Upper lobe of left lung (tissue), 6 donors: ENCODE results near the gene PRRT4. TPM values are rescaled to one million over a fixed set of nuclear protein-coding genes. Genes with fewer than 3 reads are reported as not detected.

ENCODE experiments used
- ATAC-seq, 2 donors: fragments of 200-7000 bp; cut with Tn5 transposase; one replicate each; pipeline ENCODE4 v1.9.1; 2022; ENCODE audit warnings: mild to moderate bottlenecking in 2 of 2, moderate library complexity in 2 of 2; ENCODE audit not compliant: low FRiP score in 2 of 2
- DNase-seq, 2 donors: peaks; one replicate each; pipeline ENCODE4 v3.0.0-alpha.2; 2019 to 2020
- H3K27ac ChIP-seq, 4 donors: fragments of 200-600 bp; sonication (generic); one replicate each; pipeline ENCODE4 v1.5.1; 2016 to 2019
- H3K27me3 ChIP-seq, 4 donors: fragments of 200-600 bp; sonication (generic); one replicate each; pipeline ENCODE4 v1.5.1; 2017 to 2019
- H3K36me3 ChIP-seq, 4 donors: fragments of 200-600 bp; sonication (generic); one replicate each; pipeline ENCODE4 v1.5.1; 2016 to 2019
- H3K4me1 ChIP-seq, 4 donors: fragments of 200-600 bp; sonication (generic); one replicate each; pipeline ENCODE4 v1.5.1; 2018 to 2019
- H3K4me3 ChIP-seq, 4 donors: fragments of 200-600 bp; sonication (generic); one replicate each; pipeline ENCODE4 v1.5.1; 2017 to 2019; ENCODE audit warnings: mild to moderate bottlenecking in 2 of 4, moderate library complexity in 1 of 4
- H3K9me3 ChIP-seq, 4 donors: fragments of 200-600 bp; sonication (generic); one replicate each; pipeline ENCODE4 v1.5.1; 2018 to 2019
- EP300 ChIP-seq, 4 donors: sonication (generic); formaldehyde crosslinking; IDR thresholded peaks; one replicate each; pipeline ENCODE4 v1.5.1; 2017; ENCODE audit warnings: antibody characterized with exemption in 4 of 4, control low read depth in 2 of 4
- POLR2A ChIP-seq, 4 donors: fragments of 450-650 bp; IDR thresholded peaks; one replicate each; pipeline ENCODE4 v1.5.1; 2016 to 2017; ENCODE audit warnings: antibody characterized with exemption in 4 of 4, mild to moderate bottlenecking in 2 of 4
- POLR2AphosphoS5 ChIP-seq, 2 donors: sonication (generic); formaldehyde crosslinking; IDR thresholded peaks; one replicate each; pipeline ENCODE4 v1.5.1; 2017; ENCODE audit warnings: antibody characterized with exemption in 2 of 2
- WGBS, 2 donors: methylation state at CpG; one replicate each; pipeline ENCODE4 v1.1.5; 2017 to 2018; 5-methylcytosine and 5-hydroxymethylcytosine counted together
- total RNA-seq, 6 donors: library from RNA; depleted of rRNA in 4 of 6; stranded (reverse); fragments of >200 nt in 4 of 6; gene quantifications; one replicate each; pipeline versions ENCODE4 v1.1.0 to v1.2.1, GENCODE V29; 2016 to 2021
- TF ChIP-seq, protein P1 (sequence below), 6 experiments: fragments of 450-650 bp in 4 of 6; fragments of 200-600 bp in 2 of 6; sonication (generic) in 2 of 6; IDR thresholded peaks; one replicate each; pipeline ENCODE4 v1.5.1; 2016 to 2019; ENCODE audit warnings: antibody characterized with exemption in 6 of 6
- donor health status: DM: no; HTN: no; CAD: no; lungs with moderate emphysema.
- donor health status: DM: no; HTN: yes; CAD: no; lungs with severe emphysema.

PRRT4 gene
- total RNA-seq, 6 donors from 2014 or later = 0.30 to 10.5 (median 0.91) TPM

DNA sequence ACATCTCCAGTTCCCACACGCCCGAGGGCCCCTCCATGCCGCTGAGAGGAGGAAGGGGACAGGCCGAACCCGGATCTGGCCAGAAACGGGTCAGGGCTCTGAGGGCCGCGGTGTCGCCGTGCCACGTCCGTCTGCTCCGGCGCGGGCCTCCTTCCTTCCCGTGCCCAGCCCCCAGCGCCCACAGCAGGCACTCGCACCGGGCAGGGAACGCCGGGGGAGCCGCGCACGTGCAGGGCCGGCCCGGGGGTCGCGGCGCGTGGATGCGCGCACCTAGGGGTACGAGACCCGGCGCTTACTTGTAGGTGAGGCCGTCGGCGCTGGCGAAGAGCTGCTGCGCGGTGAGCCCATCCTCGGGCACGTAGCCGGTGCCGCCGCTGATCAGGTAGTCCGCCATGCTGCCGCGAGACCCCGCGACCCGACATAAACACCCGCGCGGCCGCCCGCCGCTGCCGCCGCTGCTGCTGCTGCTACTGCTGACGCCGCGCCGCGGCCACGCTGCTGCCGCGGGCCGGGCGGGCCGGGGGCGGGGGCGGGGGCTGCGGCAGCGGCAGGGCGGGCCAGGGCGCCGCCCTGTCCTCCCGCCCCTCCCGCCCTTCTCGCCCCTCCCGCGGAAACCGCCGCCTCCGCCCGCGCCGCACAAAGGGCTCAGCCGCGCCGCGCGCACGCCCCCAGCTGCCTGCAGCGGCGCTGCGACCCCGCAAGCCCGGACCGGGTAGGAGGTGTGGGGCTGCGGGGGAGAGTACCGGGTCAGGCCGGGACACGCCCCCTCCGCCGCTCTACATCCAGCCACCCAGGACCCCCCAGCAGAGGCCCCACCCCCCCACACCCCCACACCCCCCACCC, 44.2 kb upstream of the PRRT4 start:
- DNase-seq (peak; percentile 46 to 93), ATAC-seq (peak in 1 of 2 donors; percentile 3)
- Histone ChIP-seq H3K4me3 (peak overlapping the region; percentile 67 to 94 (median 76)), H3K4me1 (peaks cover 42 to 61% (median 52%) of the 10 kb centered on the region in 4 donors), H3K9me3 (no peaks in the 10 kb centered on the region), H3K36me3 (peaks cover 0 to 22% (median 11%) of the 10 kb centered on the region in 4 donors), H3K27me3 (no peaks in the 10 kb centered on the region), H3K27ac (peak overlapping the region; percentile 91 to 98 (median 94))
- 0 to 1% methylated on average over 31 to 40 of the region's 107 CpGs for WGBS, 2 donors
- peak in 1 of 4 donors; percentile 37 for TF ChIP-seq POLR2A (IDR thresholded peaks at IDR 0.05)
- TF ChIP-seq, protein P1, sequence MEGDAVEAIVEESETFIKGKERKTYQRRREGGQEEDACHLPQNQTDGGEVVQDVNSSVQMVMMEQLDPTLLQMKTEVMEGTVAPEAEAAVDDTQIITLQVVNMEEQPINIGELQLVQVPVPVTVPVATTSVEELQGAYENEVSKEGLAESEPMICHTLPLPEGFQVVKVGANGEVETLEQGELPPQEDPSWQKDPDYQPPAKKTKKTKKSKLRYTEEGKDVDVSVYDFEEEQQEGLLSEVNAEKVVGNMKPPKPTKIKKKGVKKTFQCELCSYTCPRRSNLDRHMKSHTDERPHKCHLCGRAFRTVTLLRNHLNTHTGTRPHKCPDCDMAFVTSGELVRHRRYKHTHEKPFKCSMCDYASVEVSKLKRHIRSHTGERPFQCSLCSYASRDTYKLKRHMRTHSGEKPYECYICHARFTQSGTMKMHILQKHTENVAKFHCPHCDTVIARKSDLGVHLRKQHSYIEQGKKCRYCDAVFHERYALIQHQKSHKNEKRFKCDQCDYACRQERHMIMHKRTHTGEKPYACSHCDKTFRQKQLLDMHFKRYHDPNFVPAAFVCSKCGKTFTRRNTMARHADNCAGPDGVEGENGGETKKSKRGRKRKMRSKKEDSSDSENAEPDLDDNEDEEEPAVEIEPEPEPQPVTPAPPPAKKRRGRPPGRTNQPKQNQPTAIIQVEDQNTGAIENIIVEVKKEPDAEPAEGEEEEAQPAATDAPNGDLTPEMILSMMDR (IDR thresholded peaks at IDR 0.05) = no peak

DNA sequence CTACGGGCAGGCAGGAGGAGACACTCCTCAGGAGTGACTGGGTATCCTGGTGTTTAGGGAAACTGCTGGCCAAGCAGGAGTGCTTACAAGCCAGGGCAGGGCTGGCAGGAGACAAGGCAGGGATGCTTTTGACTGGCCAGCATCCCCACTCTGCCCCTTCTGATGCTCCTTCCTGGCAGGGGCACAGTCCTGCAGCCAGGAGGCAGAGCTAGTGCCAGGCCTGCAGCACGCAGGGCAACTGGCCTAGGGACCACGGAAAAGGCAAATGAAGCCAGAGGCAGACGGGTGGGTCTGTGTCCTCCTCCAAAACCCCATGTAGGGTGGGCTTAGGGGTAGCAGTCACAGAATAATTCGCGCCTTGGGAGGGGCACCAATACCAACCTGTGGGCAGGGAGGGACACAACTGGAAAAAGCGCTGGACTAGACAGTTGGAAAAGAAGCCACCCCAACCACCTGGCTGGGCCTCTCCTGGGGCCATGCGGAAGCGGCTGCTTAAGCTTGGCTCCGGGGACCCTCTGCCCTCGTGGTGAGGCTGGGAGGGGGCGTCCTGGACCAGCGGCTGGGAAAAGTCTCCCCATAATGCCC, 43.5 kb upstream of the PRRT4 start:
- Histone ChIP-seq H3K4me3 (peak overlapping the region in 3 of 4 donors; percentile 74 to 94 (median 77)), H3K4me1 (peaks cover 40 to 56% (median 47%) of the 10 kb centered on the region in 4 donors), H3K36me3 (peaks cover 0 to 29% (median 18%) of the 10 kb centered on the region in 4 donors), H3K27me3 (no peaks in the 10 kb centered on the region), H3K27ac (peak overlapping the region in 3 of 4 donors; percentile 64 to 93 (median 65)), H3K9me3 (no peaks in the 10 kb centered on the region)
- WGBS, 2 donors = 56 to 72% methylated on average over 4 to 12 of the region's 13 CpGs
- no peak for DNase-seq
- TF ChIP-seq POLR2AphosphoS5 (IDR thresholded peaks at IDR 0.05) (no peak), EP300 (IDR thresholded peaks at IDR 0.05) (no peak), POLR2A (IDR thresholded peaks at IDR 0.05) (no peak)
- TF ChIP-seq, protein P1 (IDR thresholded peaks at IDR 0.05) = peak in 1 of 6 experiments; percentile 17
- no peak for ATAC-seq

DNA sequence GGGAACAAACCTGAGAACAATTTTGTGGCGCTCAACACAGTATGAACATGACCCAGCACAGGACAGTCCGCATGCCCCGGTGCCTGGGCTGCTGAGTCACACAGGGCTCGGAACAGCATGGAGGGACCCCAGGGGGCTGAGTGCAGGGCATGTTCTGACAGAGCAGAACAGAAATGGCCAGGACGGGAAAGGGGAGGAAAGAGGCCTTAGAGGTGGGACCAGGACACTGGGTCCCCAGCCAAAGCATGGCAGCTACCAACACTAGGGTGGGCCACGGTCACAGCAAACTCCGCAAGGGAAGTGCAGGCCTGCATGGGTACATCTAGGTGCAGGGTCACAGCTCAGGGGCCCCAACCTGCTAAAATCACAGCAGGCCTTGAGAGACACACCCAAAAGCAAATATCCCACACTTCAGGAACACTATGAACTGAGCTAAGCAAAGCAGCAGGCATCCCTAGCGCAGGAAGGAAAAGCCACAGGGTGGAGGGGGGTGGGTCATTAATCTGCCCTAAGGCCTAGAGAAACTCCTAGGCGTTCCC, 42.7 kb upstream of the PRRT4 start:
- peak overlapping the region in 2 of 4 donors; percentile 77 to 94 for H3K4me3 ChIP-seq
- peak overlapping the region in 2 of 4 donors; percentile 5 to 93 for H3K27ac ChIP-seq

DNA sequence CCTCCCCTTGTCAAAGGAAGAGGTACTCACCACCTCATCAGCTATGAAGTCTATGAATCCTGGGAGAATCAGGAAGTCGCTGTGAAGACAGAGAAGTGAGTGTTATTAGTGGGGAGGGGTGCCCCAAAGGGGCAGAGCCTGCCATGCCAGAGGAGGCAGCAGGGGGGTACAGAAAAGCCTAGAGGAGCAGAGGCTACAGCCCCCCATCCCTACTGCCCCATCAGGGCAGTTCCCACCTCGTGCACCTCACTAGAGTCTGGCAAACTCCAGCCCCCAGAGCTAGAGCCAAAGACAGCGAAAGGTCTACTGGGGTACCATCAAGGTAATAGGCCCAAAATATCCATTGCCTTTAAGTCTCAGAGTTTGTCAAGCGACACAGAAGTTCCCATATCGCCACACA, 42.2 kb upstream of the PRRT4 start:
- WGBS, 2 donors = 83 to 88% methylated on average over 5 of the region's 5 CpGs
- peaks cover 37 to 49% (median 40%) of the 10 kb centered on the region in 4 donors for H3K4me1 ChIP-seq
- peaks cover 6 to 36% (median 24%) of the 10 kb centered on the region in 4 donors for H3K36me3 ChIP-seq
- H3K9me3 ChIP-seq = no peaks in the 10 kb centered on the region
- no peak overlapping the region for H3K4me3 ChIP-seq
- DNase-seq (no peak), ATAC-seq (no peak)
- peak overlapping the region in 2 of 4 donors; percentile 5 to 93 for H3K27ac ChIP-seq
- TF ChIP-seq EP300 (IDR thresholded peaks at IDR 0.05) (no peak), POLR2AphosphoS5 (IDR thresholded peaks at IDR 0.05) (no peak), POLR2A (IDR thresholded peaks at IDR 0.05) (no peak)
- TF ChIP-seq, protein P1 (IDR thresholded peaks at IDR 0.05) = no peak
- no peaks in the 10 kb centered on the region for H3K27me3 ChIP-seq

More for the DNA sequence above, 42.7 kb upstream of the PRRT4 start:
- peak in 1 of 2 donors; percentile 25 for DNase-seq
- TF ChIP-seq POLR2AphosphoS5 (IDR thresholded peaks at IDR 0.05) (no peak), EP300 (IDR thresholded peaks at IDR 0.05) (no peak), POLR2A (IDR thresholded peaks at IDR 0.05) (no peak)
- TF ChIP-seq, protein P1 (IDR thresholded peaks at IDR 0.05) = no peak
- whole genome bisulfite sequencing, 2 donors = 80 to 95% methylated on average over 8 to 9 of the region's 9 CpGs
- no peaks in the 10 kb centered on the region for H3K27me3 ChIP-seq
- no peaks in the 10 kb centered on the region for H3K9me3 ChIP-seq
- ATAC-seq = no peak
- peaks cover 5 to 35% (median 23%) of the 10 kb centered on the region in 4 donors for H3K36me3 ChIP-seq
- H3K4me1 ChIP-seq = peaks cover 40 to 55% (median 45%) of the 10 kb centered on the region in 4 donors
